Parathyroid adenoma (tissue), 2 donors: ENCODE data around the gene TMPRSS13.
"Not testable (repeated sequence)": the region's sequence is repeated elsewhere in the genome, so short reads cannot be mapped to it uniquely, and the experiment has no call there.

Experiments
- H2AFZ ChIP-seq: fragments of 300-600 bp; sonication (generic); one replicate; pipeline ENCODE4 v1.7.0; 2017; ENCODE audit warnings: antibody characterized with exemption, mild to moderate bottlenecking
- H3K27ac ChIP-seq: fragments of 300-600 bp; sonication (generic); one replicate; pipeline ENCODE4 v1.7.0; 2017
- H3K27me3 ChIP-seq: fragments of 300-600 bp; sonication (generic); one replicate; pipeline ENCODE4 v1.7.0; 2017; ENCODE audit warnings: low read length; ENCODE audit not compliant: control insufficient read depth, insufficient read depth
- H3K36me3 ChIP-seq: fragments of 300-600 bp; sonication (generic); one replicate; pipeline ENCODE4 v1.7.0; 2017; ENCODE audit warnings: low read length; ENCODE audit not compliant: control insufficient read depth, insufficient read depth
- H3K4me1 ChIP-seq: fragments of 300-600 bp; sonication (generic); one replicate; pipeline ENCODE4 v1.7.0; 2017; ENCODE audit warnings: control low read depth
- H3K4me2 ChIP-seq: fragments of 300-600 bp; sonication (generic); one replicate; pipeline ENCODE4 v1.7.0; 2017; ENCODE audit warnings: low read length
- H3K4me3 ChIP-seq: fragments of 300-600 bp; sonication (generic); one replicate; pipeline ENCODE4 v1.7.0; 2017; ENCODE audit warnings: low read depth, low read length
- H3K79me2 ChIP-seq: fragments of 300-600 bp; sonication (generic); one replicate; pipeline ENCODE4 v1.7.0; 2017; ENCODE audit warnings: control low read depth
- H3K9ac ChIP-seq: fragments of 300-600 bp; sonication (generic); one replicate; pipeline ENCODE4 v1.7.0; 2017; ENCODE audit warnings: mild to moderate bottlenecking
- H3K9me3 ChIP-seq: fragments of 300-600 bp; sonication (generic); one replicate; pipeline ENCODE4 v1.7.0; 2017; ENCODE audit warnings: low read length; ENCODE audit not compliant: control insufficient read depth
- TF ChIP-seq, protein P1 (sequence below): fragments of 300-600 bp; sonication (generic); IDR thresholded peaks from one replicate; pipeline ENCODE4 v1.7.0; 2017; ENCODE audit warnings: antibody characterized with exemption, mild to moderate bottlenecking
- donor health status: primary hyperparathyroidism.

TMPRSS13 gene

DNA sequence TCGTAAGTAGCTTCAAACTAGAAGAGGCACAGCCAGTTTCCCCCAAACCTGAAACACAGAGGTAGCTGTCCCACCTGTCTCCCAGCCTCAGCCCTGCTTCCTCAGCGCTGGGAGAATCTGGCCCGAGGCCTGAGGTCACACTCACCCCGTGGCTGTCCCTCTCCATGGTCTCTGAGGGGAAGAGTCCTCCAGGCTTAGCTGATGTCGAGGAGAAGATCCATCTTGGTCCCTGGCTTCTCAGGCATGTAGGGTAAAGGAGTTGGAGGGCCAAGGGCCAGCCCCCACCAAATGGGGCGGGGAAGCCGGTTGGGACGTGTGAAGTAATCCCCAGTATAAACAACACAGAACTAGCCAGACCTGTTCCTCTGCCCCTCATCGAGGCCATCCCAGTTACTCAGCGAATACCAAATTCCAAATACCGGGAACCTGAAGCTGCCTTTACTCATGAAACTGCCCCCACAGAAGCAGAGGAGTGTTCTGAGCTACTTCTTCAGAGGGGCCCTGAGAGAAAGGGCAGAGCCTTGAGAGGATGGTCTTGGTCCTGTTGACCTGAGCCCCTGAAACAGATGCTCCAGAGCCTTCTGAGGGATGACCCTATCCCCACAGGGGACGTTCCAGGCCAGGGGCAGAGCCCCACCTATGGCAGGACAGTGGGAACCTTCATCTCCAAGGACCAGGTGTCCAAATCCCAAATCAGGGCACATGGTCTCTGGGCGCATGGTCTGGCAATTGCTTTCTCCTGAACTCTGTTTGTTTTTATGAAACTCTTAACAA is at the start of gene TMPRSS13:
Gene TMPRSS13 (minus strand): TSS at position 261 of the 774 bp plus-strand sequence. CDS start 95 bp downstream, at position 166.
- Histone ChIP-seq H3K9me3 (no peaks in the 10 kb centered on the region), H3K4me3 (no peak within 1 kb of the TSS), H3K4me1 (no peaks in the 10 kb centered on the region), H3K79me2 (no peaks in the 10 kb centered on the region), H3K4me2 (no peak within 1 kb of the TSS), H3K27ac (no peak within 1 kb of the TSS), H3K9ac (no peak within 1 kb of the TSS), H3K36me3 (no peaks in the 10 kb centered on the region), H2AFZ (no peak within 1 kb of the TSS), H3K27me3 (no peaks in the 10 kb centered on the region)
- TF ChIP-seq, protein P1, sequence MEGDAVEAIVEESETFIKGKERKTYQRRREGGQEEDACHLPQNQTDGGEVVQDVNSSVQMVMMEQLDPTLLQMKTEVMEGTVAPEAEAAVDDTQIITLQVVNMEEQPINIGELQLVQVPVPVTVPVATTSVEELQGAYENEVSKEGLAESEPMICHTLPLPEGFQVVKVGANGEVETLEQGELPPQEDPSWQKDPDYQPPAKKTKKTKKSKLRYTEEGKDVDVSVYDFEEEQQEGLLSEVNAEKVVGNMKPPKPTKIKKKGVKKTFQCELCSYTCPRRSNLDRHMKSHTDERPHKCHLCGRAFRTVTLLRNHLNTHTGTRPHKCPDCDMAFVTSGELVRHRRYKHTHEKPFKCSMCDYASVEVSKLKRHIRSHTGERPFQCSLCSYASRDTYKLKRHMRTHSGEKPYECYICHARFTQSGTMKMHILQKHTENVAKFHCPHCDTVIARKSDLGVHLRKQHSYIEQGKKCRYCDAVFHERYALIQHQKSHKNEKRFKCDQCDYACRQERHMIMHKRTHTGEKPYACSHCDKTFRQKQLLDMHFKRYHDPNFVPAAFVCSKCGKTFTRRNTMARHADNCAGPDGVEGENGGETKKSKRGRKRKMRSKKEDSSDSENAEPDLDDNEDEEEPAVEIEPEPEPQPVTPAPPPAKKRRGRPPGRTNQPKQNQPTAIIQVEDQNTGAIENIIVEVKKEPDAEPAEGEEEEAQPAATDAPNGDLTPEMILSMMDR: no peak

DNA sequence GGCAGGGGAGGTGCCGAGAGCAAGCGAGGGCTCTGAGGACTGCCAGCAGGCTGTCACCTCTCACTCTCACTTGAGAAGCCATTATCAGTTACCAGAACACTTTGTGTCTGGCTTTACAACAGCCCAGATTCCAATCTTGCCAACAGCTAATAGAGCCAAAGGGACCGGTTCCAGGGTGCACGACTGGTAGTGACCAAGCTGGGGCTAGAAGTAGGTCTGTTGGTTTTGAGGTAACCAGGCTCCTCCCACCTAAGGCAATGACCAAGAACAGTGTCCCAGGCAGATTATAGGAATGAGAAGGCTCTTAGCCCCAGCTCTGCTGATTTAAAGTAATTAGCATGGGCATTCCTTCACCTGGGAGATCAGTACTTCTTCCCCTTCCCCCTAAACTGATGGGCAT is 49.8 kb upstream of the TMPRSS13 start:
- H3K9me3 ChIP-seq: no peaks in the 10 kb centered on the region
- H3K9ac ChIP-seq: no peak overlapping the region
- H3K27ac ChIP-seq: no peak overlapping the region
- H3K4me3 ChIP-seq: no peak overlapping the region
- no peak overlapping the region for H2AFZ ChIP-seq
- H3K36me3 ChIP-seq: no peaks in the 10 kb centered on the region
- no peaks in the 10 kb centered on the region for H3K4me1 ChIP-seq
- TF ChIP-seq, protein P1: no peak
- H3K79me2 ChIP-seq: no peaks in the 10 kb centered on the region
- H3K4me2 ChIP-seq: no peak overlapping the region
- no peaks in the 10 kb centered on the region for H3K27me3 ChIP-seq

DNA sequence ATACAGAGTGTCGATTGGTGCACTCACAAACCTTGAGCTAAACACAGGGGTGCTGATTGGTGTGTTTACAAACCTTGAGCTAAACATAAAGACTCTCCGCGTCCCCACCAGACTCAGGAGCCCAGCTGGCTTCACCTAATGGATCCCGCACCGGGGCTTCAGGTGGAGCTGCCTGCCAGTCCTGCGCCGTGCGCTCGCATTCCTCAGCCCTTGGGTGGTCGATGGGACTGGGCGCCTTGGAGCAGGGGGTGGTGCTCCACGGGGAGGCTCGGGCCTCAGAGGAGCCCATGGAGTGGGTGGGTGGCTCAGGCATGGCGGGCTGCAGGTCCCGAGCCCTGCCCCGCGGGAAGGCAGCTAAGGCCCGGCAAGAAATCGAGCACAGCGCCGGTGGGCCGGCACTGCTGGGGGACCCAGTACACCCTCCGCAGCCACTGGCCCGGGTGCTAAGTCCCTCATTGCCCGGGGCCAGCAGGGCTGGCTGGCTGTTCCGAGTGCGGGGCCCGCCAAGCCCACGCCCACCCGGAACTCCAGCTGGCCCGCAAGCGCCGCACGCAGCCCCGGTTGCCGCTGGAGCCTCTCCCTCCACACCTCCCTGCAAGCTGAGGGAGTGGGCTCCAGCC is 49.2 kb upstream of the TMPRSS13 start:
- not testable (repeated sequence) for H2AFZ ChIP-seq, H3K27ac ChIP-seq, H3K79me2 ChIP-seq, H3K4me3 ChIP-seq, H3K9ac ChIP-seq, H3K27me3 ChIP-seq, H3K9me3 ChIP-seq, H3K4me2 ChIP-seq, H3K4me1 ChIP-seq, H3K36me3 ChIP-seq

DNA sequence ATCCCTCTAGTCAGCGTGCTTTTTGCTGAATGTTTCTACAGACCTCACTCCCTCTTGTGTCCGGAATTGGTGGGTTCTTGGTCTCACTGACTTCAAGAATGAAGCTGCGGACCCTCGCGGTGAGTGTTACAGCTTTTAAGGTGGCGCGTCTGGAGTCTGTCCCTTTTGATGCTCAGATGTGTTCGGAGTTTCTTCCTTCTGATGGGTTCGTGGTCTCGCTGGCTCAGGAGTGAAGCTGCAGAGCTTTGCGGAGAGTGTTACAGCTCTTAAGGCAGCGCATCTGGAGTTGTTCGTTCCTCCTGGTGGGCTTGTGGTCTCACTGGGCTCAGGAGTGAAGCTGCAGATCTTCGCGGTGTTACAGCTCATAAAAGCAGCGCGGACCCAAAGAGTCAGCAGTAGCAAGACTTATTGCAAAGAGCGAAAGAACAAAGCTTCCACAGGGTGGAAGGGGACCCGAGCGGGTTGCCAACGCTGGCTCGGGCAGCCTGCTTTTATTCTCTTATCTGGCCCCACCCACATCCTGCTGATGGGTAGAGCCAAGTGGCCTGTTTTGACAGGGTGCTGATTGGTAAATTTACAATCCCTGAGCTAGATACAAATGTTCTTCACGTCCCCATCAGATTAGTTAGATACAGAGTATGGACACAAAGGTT is 48.5 kb upstream of the TMPRSS13 start:
- H3K27ac ChIP-seq, H3K9ac ChIP-seq, H3K4me2 ChIP-seq, H3K9me3 ChIP-seq, H3K36me3 ChIP-seq, H3K4me1 ChIP-seq, H3K4me3 ChIP-seq, H2AFZ ChIP-seq, H3K79me2 ChIP-seq, H3K27me3 ChIP-seq: not testable (repeated sequence)

DNA sequence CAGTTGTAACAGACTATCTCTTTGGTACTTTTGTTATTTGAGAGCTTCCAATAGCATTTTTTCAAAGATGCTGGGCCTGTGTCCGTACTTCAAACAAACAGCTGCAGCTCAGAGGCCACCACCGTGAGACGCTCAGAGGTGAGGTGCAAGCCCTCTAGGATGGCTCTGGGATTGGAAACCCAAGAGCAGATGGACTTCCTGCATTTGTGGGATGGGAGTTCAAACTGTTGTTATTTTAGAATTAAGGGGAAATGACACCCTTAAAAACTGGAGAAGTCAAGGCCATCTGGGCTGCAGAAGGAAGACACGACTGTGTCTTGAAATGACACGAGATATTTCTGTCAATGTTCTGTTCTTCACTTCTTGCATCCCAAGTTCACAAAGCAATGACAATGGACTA is 47.8 kb upstream of the TMPRSS13 start:
- Histone ChIP-seq H3K4me3 (no peak overlapping the region), H3K4me1 (no peaks in the 10 kb centered on the region), H3K79me2 (no peaks in the 10 kb centered on the region), H3K36me3 (no peaks in the 10 kb centered on the region), H3K4me2 (no peak overlapping the region), H3K27me3 (no peaks in the 10 kb centered on the region), H3K9ac (no peak overlapping the region), H2AFZ (no peak overlapping the region), H3K27ac (no peak overlapping the region), H3K9me3 (no peaks in the 10 kb centered on the region)
- TF ChIP-seq, protein P1: no peak
